SH-SY5Y (cell line): ENCODE data around the gene TARDBP.

Experiments used
- GATA2 ChIP-seq: IDR thresholded peaks from 2 replicates; pipeline ENCODE4 v1.6.1; 2011; ENCODE audit warnings: mild to moderate bottlenecking, low read depth, low read length
- GATA3 ChIP-seq: IDR thresholded peaks from 2 replicates; pipeline ENCODE4 v1.6.1; 2011; ENCODE audit warnings: low read depth, mild to moderate bottlenecking, low read length, moderate library complexity

DNA sequence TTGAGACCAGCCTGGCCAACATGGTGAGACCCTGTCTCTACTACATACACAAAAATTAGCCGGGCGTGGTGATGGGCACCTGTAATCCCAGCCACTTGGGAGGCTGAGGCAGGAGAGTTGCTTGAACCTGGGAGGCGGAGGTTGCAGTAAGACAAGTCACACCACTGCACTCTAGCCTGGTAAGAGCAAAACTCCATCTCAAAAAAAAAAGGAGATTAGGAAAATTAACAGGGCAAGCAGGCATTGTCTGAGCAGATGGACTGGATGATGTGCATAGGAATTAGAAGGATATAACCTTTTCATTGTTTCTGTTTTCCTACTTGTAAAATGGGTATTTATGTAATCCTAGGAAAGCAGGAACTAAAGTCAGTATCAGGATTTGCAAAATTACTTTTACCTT lies 15.6 kb downstream of the TARDBP start:
- TF ChIP-seq GATA3 (no peak), GATA2 (no peak)
